ENCODE data around the gene MYO5C.

GRCh38 chr15:52184721-52185120, 110.9 kb downstream of the MYO5C start:
- TF ChIP-seq, protein P1, sequence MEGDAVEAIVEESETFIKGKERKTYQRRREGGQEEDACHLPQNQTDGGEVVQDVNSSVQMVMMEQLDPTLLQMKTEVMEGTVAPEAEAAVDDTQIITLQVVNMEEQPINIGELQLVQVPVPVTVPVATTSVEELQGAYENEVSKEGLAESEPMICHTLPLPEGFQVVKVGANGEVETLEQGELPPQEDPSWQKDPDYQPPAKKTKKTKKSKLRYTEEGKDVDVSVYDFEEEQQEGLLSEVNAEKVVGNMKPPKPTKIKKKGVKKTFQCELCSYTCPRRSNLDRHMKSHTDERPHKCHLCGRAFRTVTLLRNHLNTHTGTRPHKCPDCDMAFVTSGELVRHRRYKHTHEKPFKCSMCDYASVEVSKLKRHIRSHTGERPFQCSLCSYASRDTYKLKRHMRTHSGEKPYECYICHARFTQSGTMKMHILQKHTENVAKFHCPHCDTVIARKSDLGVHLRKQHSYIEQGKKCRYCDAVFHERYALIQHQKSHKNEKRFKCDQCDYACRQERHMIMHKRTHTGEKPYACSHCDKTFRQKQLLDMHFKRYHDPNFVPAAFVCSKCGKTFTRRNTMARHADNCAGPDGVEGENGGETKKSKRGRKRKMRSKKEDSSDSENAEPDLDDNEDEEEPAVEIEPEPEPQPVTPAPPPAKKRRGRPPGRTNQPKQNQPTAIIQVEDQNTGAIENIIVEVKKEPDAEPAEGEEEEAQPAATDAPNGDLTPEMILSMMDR (conservative IDR thresholded peaks at IDR 0.05; ENCODE audit: low read depth, low read length): no peak
- no peak for TF ChIP-seq EZH2 (IDR thresholded peaks at IDR 0.05; ENCODE audit: borderline replicate concordance, low read depth, low read length, poor library complexity, severe bottlenecking)

Measured in A673 (cell line).